Measurements from ENCODE around the gene BTF3L4.
"Not testable (repeated sequence)": the region's sequence is repeated elsewhere in the genome, so short reads cannot be mapped to it uniquely, and the experiment has no call there.

BTF3L4 gene

GRCh38 chr1:52055866-52056162 is 281 bp upstream of the BTF3L4 start:
- no peak for DNase-seq

DNA sequence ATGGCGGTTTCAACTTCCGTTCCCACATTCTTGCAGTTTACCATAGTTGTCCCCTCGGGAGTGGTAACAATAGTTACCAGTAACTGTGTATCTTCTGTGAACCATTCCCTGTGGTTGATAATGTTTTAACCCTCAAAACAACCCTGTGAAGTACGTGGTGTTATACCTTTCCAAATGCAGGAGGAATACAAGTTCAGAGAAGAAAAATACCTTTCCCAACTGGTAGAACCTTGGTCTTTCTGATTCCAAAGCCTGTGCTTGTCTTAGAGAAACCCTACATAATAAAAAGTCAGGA is 789 bp downstream of the BTF3L4 start:
- DNase-seq, result no peak

DNA sequence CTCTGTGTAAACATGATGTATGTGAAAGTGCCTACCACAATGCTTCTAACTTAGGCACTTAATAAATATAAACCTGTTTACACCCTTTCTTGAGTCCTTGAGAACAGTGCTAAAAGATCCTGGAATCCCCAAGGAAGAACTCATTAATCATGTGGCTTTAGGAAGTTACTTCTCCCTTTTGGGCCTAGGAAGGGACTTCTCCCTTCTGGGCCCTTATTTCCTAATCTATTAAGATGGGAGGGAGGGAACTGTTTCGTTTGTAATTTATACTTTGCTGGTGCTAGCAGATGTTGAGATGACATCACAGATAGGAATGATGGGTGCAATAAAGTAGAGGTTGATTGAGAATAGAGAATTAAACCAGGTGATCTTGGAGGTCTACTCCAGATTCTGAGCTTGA is 1.2 kb downstream of the BTF3L4 start:
- no peak for DNase-seq

DNA sequence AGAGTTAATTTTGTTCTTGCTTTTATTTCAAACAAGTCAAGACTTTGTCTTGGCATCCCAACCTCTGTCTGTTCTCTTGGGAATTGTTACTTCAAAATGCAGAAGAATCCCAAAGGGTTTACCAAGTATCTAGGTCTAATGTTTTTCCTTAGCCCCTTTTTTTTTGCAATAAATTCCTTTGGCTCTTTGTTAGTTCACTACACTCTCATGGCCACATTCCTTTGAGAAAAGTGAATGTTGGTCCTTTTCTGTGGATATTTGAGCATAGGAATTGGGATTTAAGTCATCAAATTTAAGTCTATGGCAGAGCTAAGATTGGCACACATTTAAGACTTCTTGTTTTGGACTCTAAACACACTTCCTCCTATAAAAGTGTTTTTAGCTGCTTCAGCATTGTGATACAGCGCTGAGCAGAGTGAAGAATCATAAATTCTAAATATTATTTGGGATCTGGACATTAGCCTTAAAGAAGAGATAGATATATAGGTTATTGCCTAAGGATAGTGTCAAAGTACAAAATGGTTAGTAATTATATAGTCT is 1.9 kb downstream of the BTF3L4 start:
- DNase-seq, result no peak

DNA sequence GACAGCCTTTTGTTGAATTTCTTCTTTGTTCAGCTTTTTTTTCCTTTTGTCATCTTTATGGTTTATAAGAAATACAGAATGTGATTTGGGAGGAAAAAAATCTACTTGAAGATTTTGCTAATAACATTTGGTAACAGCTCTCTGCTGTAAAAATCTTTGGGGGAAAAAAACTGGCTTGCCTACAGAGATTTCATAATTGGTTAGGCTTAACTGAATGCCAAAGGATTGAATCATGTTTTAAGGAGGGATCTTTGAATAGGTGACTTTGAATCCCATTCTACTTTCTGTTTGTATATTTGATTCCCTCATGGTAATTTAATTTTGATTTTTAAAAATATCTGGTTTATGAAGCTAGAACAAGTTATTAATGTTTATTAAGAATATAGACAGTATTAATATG is 3.2 kb downstream of the BTF3L4 start:
- no peak for DNase-seq

DNA sequence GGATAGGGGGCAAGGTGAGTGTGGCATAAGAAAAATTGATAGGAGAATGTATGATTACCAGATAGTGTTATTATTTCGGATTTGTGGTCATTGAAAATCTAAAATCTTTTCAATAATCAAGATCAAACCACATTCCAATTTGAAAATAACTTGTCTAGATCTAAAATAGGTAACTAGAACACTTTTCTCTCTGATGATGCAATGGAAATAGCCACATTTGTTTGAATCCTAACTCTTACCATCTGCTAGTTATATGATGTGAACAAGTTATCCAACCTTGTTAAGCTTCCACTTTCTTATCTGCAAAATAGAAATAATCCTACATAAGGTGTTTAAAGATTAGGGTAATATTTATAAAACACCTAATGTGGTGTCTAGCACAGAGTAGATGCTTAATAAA is 3.8 kb downstream of the BTF3L4 start:
- no peak for DNase-seq

DNA sequence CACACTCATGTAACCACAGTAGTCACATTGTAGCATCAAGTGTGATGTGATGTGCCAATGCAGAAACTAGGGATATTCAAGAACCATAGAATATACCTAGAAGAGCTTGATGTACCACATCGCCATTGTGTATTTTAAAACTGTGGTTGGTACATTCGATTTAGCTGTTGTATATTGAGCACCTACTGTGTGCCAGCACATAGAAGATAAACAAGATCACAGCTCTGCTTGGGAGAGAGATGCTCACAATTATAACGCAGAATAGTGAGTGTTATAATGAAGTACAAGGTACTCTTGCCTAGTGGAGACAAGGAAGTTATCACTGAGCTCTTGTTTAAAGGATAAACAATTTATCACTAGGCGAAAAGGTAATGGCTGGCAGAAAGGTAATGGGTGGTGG is 4.7 kb downstream of the BTF3L4 start:
- no peak for DNase-seq

DNA sequence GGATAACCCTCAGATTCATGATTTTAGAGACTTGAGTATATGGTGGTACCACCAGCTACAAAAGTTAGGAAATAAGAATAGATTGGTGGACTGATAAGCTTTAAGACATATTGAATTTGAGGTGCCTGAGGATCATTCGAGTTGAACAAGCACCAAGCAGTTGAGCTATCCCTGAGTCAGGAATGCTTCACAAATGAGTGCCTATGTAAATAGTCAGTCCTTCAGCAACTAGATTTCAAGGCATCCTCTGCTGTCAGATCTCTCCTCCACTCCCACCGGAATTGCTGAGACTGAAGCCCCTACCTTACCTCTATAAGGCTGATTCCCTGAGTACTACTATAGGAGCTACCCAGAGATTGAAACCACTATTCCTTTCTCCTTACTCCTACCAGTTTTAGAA is 7.1 kb downstream of the BTF3L4 start:
- no peak for DNase-seq

GRCh38 chr1:52070704-52071103 is 14.6 kb downstream of the BTF3L4 start:
- no peak for DNase-seq

GRCh38 chr1:52072291-52072690 is 16.2 kb downstream of the BTF3L4 start:
- DNase-seq, result no peak

- not testable (repeated sequence) for DNase-seq
Measured at GRCh38 chr1:52077277-52077676, 21.2 kb downstream of the BTF3L4 start.

DNA sequence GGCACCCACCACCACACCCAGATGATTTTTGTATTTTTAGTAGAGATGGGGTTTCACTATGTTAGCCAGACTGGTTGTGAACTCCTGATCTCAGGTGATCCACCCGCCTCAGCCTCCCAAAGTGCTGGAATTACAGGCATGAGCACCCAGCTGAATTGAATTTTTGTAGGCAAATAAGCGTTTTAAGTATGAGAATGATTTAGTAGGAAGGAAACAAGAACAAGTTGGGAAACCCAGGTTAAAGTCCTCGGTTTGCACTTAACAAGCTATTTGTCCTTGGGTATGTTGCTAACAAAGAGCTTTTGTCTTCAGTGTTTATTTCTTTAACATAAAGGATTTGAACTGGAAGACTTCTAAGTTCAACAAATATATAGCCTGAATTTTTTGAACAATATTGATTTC is 23.9 kb downstream of the BTF3L4 start:
- no peak for DNase-seq

- not testable (repeated sequence) for DNase-seq
Measured at GRCh38 chr1:52087892-52088291, 31.8 kb downstream of the BTF3L4 start.

DNA sequence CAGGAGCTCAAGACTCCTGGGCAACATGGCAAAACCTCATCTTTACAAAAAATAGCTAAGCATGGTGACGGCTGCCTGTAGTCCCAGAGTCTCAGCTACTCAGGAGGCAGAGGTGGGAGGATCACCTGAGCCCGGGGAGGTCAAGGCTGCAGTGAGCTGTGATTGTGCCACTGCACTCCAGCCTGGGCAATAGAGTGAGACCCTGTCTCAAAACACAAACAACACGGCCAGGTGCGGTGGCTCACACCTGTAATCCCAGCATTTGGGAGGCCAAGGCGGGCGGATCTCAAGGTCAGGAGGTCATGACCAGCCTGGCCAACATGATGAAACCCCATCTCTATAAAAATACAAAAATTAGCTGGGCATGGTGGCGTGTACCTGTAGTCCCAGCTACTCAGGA is 38.2 kb downstream of the BTF3L4 start:
- DNase-seq, result not testable (repeated sequence)

DNA sequence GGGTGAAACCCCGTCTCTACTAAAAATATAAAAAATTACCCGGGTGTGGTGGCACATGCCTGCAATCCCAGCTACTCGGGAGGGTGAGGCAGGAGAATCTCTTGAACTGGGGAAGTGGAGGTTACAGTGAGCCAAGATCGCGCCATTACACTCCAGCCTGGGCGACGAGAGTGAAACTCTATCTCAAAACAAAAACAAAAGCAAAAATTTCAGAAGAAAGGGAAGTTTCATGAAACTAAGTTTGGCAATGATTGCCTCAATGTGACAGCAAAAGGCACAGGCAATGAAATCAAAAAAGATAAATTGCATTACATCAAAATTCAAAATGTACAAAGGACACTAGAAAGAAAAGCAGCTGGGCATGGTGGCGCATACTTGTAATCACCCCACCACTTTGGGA is 40.1 kb downstream of the BTF3L4 start:
- no peak for DNase-seq

DNA sequence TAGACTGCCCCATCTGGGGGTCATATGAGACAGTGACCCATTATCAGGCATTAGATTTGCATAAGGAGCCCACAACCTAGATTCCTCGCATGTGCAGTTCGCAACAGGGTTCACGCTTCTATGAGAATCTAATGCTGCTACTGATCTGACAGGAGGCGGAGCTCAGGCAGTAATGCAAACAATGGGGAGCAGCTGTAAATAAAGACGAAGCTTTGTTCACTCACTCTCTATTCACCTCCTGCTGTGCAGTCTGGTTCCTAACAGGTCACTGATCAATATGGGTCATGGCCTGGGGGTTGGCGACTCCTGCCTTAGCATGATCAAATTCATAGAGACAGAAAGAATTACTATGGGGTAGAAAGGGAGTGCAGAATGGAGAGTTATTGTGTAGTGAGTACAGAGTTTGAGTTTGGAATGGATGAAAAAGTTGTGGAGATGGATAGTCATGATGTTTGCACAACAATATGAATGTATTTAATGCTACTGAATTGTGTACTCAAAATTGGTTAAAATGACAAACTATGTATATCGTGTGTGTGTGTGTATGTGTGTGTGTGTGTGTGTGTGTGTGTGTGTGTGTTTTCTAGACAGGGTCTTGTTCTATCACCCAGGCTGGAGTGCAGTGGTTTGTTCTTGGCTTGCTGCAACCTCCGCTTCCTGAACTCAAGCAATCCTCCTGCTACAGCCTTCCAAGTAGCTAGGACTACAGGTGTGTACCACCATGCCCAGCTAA is 42.2 kb downstream of the BTF3L4 start:
- no peak for DNase-seq

- DNase-seq, result no peak
Measured at GRCh38 chr1:52102336-52103013, 46.4 kb downstream of the BTF3L4 start.

- DNase-seq, result no peak
Measured at GRCh38 chr1:52111492-52111891, 55.4 kb downstream of the BTF3L4 start.

GRCh38 chr1:52112489-52112888 is 56.4 kb downstream of the BTF3L4 start:
- DNase-seq, result no peak

DNA sequence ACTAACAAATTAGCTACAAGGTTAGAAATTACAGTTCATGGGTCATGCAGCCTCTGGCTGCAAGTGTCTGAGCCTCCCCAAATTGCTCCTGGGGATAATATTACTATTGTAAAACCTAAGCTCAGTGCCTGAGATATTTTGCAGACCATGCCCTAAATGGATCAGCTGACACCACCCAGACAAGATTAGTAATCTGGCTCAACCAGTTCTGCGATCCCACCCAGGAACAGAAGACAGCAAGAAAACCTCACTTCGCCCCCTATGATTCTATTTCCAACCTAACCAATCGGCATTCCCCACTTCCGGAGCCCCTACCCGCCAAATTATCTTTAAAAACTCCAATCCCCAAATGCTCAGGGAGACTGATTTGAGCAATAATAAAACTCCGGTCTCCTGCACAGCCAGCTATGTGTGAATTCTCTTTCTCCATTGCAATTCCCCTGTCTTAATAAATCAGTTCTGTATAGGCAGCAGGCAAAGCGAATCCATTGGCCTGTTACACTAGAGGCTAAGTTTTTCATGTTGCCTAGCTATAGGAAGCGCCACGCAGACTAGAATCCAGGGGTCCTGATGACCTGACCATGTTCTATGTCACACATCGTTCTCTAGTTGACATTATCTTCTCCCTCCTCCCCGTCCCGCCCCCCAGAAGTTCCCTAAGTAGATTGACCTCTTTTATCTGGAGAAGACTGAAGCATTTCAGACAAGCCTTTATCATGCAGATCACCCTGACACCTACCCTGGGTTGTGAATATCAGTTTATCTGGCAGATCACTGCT is 63.4 kb downstream of the BTF3L4 start:
- DNase-seq, result no peak

DNA sequence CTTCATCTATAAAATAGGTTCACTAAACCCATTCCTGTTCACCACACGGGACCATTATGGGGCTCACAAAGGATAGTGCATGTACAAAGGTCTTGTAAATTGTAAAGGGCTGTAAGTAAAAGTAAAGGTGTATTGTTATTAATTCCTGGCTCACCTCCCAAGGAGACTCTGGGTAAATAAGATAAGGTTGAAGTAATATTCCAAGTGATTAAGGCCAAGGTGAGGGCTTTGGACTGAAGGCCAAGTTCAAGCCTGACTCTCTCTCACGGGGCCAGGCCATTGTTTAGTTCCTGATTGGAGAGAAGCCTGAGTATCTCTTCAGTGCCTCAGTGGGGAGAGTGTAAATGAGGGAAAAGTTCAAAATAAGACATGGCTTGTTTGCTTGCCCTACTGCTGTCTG is 66.3 kb downstream of the BTF3L4 start:
- no peak for DNase-seq

DNA sequence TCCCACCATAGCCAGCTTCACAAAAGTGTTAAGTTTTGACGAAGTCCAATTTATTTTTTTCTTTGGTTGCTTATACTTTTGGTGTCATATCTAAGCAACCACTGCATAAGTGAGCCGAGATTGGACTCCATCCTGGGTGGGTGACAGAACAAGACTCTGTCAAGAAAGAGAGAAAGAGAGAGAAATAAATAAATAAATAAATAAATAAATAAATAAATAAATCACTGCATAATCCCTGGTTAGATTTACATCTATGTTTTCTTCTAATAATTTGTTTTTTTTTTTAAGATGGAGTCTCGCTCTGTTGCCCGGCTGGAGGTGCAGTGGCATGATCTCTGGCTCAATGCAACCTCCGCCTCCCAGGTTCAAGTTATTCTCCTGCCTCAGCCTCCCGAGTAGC is 67.5 kb downstream of the BTF3L4 start:
- DNase-seq, result no peak

GRCh38 chr1:52125736-52126359 is 69.8 kb downstream of the BTF3L4 start:
- no peak for DNase-seq

All from CD4-positive, alpha-beta T cell treated with Interleukin-12 subunit alpha and Interleukin-12 subunit beta, for 1 hour (primary cell).